Duodenal mucosa (tissue), 2 donors: ENCODE results near the gene PALLD.

Experiments
- H3K27ac ChIP-seq: one replicate; pipeline ENCODE4 v1.7.0; 2013; ENCODE audit warnings: low read depth, low read length
- H3K27me3 ChIP-seq, 2 donors: one replicate each; pipeline ENCODE4 v1.7.0; 2013; ENCODE audit warnings: low read length in 2 of 2, control low read depth in 1 of 2; ENCODE audit not compliant: insufficient read depth in 2 of 2, control insufficient read depth in 1 of 2
- H3K36me3 ChIP-seq, 2 donors: one replicate each; pipeline ENCODE4 v1.7.0; 2013; ENCODE audit warnings: low read length in 2 of 2, control low read depth in 1 of 2; ENCODE audit not compliant: insufficient read depth in 2 of 2, control insufficient read depth in 1 of 2
- H3K4me1 ChIP-seq, 2 donors: one replicate each; pipeline ENCODE4 v1.7.0; 2013; ENCODE audit warnings: low read length in 2 of 2, control low read depth in 1 of 2; ENCODE audit not compliant: insufficient read depth in 2 of 2, control insufficient read depth in 1 of 2
- H3K4me3 ChIP-seq, 2 donors: one replicate each; pipeline ENCODE4 v1.7.0; 2013; ENCODE audit warnings: low read length in 2 of 2, low read depth in 1 of 2
- H3K9ac ChIP-seq, 2 donors: one replicate each; pipeline ENCODE4 v1.7.0; 2013; ENCODE audit warnings: low read length in 2 of 2, low read depth in 1 of 2
- H3K9me3 ChIP-seq, 2 donors: one replicate each; pipeline ENCODE4 v1.7.0; 2013; ENCODE audit warnings: low read length in 2 of 2, control low read depth in 1 of 2; ENCODE audit not compliant: control insufficient read depth in 1 of 2

PALLD gene

DNA sequence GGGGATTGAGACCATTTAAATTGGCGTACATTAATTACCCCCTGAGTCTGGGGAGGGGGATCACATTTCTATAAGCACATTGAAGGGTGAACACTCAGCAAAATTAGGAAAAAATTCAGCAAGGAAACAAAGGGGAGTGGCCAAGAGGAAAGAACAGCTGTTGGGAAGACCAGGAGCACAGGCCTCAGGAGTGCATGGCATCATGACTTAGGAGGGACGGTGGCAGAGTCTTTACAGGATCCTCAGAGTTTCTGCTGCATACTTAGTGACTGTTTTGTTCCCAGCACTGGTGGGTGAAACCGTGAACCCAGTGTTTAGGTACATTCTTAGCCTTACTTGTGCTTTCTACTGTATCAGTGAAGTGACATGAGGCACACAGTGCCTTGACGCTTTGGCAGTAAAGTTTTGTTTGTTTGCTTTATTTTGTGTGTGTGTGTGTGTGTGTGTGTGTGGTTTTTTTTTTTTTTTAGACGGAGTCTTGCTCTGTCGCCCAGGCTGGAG is 391.9 kb downstream of the PALLD start:
- no peaks in the 10 kb centered on the region for H3K27me3 ChIP-seq
- peaks cover 12 to 31% of the 10 kb centered on the region in 2 donors for H3K36me3 ChIP-seq
- H3K9ac ChIP-seq: no peak overlapping the region
- no peaks in the 10 kb centered on the region for H3K4me1 ChIP-seq
- no peak overlapping the region for H3K4me3 ChIP-seq
- no peaks in the 10 kb centered on the region for H3K9me3 ChIP-seq
- H3K27ac ChIP-seq: no peak overlapping the region

DNA sequence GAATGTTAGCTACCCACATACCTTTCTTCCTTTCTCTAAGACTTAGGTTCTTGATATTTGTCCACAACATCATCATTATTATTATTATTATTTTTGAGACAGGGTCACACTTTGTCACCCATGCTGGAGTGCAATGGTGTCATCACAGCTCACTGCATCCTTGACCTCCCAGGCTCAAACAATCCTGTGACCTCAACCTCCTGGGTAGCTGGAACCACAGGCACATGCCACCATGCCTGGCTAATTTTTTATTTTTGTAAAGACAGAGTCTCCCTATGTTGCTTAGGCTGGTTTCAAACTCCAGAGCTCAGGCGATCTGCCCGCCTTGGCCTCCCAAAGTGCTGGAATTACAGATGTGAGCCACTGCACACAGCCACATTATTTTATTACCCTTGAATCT is 394.2 kb downstream of the PALLD start:
- Histone ChIP-seq H3K27ac (no peak overlapping the region), H3K4me1 (no peaks in the 10 kb centered on the region), H3K27me3 (no peaks in the 10 kb centered on the region), H3K9ac (no peak overlapping the region), H3K4me3 (no peak overlapping the region), H3K36me3 (peaks cover 18 to 41% of the 10 kb centered on the region in 2 donors), H3K9me3 (no peaks in the 10 kb centered on the region)

DNA sequence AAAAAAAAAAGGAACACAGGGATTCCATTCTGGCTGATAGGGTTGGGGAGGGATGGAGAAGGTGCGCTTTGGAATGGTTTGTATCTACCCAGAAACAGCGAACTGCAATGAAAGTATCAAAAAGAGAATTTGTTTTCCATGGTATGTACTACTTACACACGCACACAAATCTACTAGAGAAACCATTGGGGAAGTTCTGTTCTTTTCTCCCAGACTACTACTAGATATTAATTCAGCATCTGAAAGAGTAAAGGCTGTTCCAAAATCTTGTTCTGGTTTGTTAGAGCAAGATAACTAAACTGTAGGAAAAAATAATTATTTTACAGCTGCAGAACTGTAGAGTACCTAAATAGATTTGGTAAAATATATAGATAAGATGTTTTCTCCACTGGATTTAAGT is 394.8 kb downstream of the PALLD start:
- Histone ChIP-seq H3K27me3 (no peaks in the 10 kb centered on the region), H3K27ac (no peak overlapping the region), H3K36me3 (peaks cover 18 to 41% of the 10 kb centered on the region in 2 donors), H3K4me1 (no peaks in the 10 kb centered on the region), H3K9me3 (no peaks in the 10 kb centered on the region), H3K4me3 (no peak overlapping the region), H3K9ac (no peak overlapping the region)

DNA sequence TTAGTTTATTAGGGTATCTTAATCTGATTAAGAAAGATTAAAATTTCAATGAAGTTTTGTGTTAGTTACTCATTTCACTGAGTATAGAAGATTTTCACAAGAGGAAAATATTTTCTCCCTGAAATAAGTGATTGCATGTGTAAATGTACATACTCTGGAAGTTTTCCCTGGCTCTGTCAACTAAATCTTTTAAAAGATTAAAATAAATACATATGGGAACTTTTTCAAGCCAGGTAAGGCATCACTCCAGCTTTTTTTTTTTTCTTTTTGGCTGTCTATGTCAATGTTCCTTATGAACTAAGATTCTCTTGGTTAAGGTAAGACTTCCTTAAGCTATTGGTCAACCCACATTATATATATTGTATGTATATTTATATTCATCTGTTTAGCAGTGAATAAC is 395.6 kb downstream of the PALLD start:
- H3K27me3 ChIP-seq: no peaks in the 10 kb centered on the region
- peaks cover 18 to 41% of the 10 kb centered on the region in 2 donors for H3K36me3 ChIP-seq
- no peak overlapping the region for H3K27ac ChIP-seq
- no peak overlapping the region for H3K9ac ChIP-seq
- no peaks in the 10 kb centered on the region for H3K4me1 ChIP-seq
- H3K4me3 ChIP-seq: no peak overlapping the region
- no peaks in the 10 kb centered on the region for H3K9me3 ChIP-seq

DNA sequence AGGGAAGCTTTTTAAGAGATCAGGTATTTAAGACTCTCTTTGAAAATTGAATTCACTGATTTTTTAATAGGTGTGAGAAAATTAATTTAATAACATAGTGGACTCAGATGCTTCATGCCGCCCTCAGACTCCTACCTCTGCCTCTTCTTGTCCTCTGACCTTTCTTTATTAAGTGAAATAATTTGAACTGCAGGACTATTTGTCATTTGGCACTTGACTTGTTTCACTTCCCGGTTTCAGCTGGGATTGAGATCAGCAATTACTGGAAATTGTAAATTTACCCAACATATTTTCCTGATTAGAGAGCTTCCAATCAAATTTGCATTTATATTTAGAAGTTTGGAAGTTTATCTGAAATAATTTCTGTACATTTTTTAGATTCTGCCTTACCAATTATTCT is 396.4 kb downstream of the PALLD start:
- H3K27me3 ChIP-seq: no peaks in the 10 kb centered on the region
- H3K4me1 ChIP-seq: no peaks in the 10 kb centered on the region
- peaks cover 18 to 41% of the 10 kb centered on the region in 2 donors for H3K36me3 ChIP-seq
- H3K27ac ChIP-seq: no peak overlapping the region
- no peaks in the 10 kb centered on the region for H3K9me3 ChIP-seq
- H3K9ac ChIP-seq: no peak overlapping the region
- H3K4me3 ChIP-seq: no peak overlapping the region

DNA sequence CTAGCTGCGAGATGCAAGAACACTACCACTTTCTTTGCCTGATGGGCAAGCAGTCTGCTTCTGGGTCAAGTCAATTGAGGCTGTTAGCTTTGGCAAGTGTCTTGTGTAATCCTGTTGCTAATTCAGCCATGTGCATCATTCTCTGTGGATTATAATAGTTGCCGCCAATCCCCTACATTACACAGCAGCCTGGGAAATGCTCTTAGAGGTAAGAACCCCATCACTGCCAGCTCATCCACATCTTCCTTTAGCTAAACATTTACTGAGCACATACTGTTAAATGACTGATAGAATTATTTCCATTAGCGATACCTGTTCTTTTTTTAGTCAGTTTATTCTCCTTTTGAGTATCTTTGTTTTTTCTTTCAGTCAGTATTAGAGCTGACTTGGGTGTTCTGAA is 397.0 kb downstream of the PALLD start:
- peaks cover 18 to 44% of the 10 kb centered on the region in 2 donors for H3K36me3 ChIP-seq
- no peak overlapping the region for H3K4me3 ChIP-seq

DNA sequence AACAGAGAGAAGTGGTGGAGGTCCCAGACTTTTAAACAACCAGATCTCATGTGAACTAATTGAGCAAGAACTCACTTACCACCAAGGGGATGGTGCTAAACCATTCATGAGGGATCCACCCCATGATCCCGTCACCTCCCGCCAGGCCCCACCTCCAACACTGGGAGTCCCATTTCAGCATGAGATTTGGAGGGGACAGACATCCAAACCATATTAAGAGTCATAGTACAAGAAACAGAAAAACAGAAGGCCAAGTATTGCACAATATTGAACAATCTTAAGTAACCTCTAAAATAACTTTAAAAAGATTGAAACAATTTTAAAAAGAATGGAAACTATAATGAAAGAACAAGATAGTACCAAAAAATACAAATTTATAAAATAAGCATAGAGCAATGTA is 403.2 kb downstream of the PALLD start:
- Histone ChIP-seq H3K4me1 (no peaks in the 10 kb centered on the region), H3K36me3 (peaks cover 0 to 32% of the 10 kb centered on the region in 2 donors), H3K9me3 (no peaks in the 10 kb centered on the region), H3K4me3 (no peak overlapping the region), H3K27ac (no peak overlapping the region), H3K9ac (no peak overlapping the region), H3K27me3 (no peaks in the 10 kb centered on the region)

More for the DNA sequence above, 397.0 kb downstream of the PALLD start:
- H3K9me3 ChIP-seq: no peaks in the 10 kb centered on the region
- no peak overlapping the region for H3K9ac ChIP-seq
- H3K27me3 ChIP-seq: no peaks in the 10 kb centered on the region
- H3K4me1 ChIP-seq: no peaks in the 10 kb centered on the region
- no peak overlapping the region for H3K27ac ChIP-seq

DNA sequence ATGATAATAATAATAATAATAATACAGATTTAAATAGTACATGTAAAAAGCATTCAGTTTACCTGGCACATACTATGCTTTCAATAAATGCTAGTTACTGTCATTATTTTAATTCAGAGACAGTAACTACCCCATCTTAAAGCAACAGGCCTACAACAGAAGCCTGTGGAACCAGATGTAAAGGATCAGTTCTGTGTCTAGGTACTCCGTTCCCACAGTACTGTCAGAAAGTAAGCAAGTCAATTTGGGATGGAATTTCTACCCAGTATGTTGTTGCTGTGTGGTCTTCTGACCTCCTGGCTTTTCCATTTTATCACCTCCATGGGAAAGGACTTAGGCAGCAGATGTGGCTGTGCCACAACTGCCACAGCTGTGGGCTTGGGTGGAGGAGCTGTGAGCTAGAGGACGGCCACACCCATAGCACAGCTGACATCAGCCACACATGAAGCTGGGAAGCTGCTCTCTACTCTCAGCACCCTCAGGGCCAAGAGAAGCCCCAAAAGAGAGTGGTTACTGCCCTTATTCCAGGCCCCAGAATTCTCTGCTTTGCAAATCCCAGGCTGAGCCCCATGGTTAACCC is 410.4 kb downstream of the PALLD start:
- no peaks in the 10 kb centered on the region for H3K27me3 ChIP-seq
- peaks cover 5 to 24% of the 10 kb centered on the region in 2 donors for H3K36me3 ChIP-seq
- peaks cover 0 to 6% of the 10 kb centered on the region in 2 donors for H3K4me1 ChIP-seq
- H3K9me3 ChIP-seq: no peaks in the 10 kb centered on the region
- H3K9ac ChIP-seq: no peak overlapping the region
- H3K4me3 ChIP-seq: no peak overlapping the region
- no peak overlapping the region for H3K27ac ChIP-seq

DNA sequence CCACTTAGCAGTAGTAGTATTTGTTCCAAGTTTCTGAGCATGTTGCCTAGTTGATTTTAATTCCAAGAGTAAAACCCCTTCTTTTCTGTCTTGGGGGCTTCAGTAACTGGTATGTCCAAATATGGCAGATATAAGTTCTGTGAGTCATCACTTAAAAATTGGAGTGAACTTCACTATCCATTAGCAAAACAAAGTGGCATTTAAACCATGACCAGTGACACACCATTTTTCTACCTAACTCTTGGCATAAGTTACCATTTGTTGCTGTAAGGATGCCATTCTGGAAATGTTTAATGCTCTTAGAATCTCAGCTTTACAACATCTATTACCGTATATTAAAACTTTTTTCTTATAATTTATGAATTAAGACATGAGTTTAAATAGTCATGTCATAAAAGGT is 411.2 kb downstream of the PALLD start:
- Histone ChIP-seq H3K9ac (no peak overlapping the region), H3K9me3 (no peaks in the 10 kb centered on the region), H3K27ac (no peak overlapping the region), H3K36me3 (peaks cover 5 to 22% of the 10 kb centered on the region in 2 donors), H3K4me1 (peaks cover 0 to 6% of the 10 kb centered on the region in 2 donors), H3K27me3 (no peaks in the 10 kb centered on the region), H3K4me3 (no peak overlapping the region)

DNA sequence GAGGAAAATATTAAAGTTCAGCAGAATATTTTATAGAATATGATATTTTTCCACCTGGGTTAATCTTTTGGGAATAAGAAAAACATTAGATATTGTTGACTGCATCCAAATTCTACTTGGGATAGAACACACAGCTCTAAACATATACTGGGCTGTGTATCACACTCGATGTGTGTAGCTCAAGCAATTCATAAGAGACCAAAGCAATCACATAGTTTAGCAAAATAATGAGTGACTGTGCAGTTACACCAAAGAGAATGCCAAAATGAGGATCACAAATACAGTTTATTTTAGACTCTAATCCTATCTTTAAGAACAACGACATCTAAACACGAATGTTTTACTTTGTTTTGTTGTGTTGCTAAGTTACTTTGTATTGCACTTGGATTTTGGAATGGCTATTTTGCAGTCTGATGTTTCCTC is 412.0 kb downstream of the PALLD start:
- Histone ChIP-seq H3K9me3 (no peaks in the 10 kb centered on the region), H3K9ac (no peak overlapping the region), H3K36me3 (peaks cover 5 to 18% of the 10 kb centered on the region in 2 donors), H3K4me1 (peaks cover 0 to 6% of the 10 kb centered on the region in 2 donors), H3K27me3 (no peaks in the 10 kb centered on the region), H3K27ac (no peak overlapping the region), H3K4me3 (no peak overlapping the region)
